DMS153 (cell line): ENCODE results near the gene ANKRD63.

Experiments
- DNase-seq: peaks from one replicate; lab custom pipeline; 2025; lab: John Stamatoyannopoulos, UW

Gene ANKRD63

DNA sequence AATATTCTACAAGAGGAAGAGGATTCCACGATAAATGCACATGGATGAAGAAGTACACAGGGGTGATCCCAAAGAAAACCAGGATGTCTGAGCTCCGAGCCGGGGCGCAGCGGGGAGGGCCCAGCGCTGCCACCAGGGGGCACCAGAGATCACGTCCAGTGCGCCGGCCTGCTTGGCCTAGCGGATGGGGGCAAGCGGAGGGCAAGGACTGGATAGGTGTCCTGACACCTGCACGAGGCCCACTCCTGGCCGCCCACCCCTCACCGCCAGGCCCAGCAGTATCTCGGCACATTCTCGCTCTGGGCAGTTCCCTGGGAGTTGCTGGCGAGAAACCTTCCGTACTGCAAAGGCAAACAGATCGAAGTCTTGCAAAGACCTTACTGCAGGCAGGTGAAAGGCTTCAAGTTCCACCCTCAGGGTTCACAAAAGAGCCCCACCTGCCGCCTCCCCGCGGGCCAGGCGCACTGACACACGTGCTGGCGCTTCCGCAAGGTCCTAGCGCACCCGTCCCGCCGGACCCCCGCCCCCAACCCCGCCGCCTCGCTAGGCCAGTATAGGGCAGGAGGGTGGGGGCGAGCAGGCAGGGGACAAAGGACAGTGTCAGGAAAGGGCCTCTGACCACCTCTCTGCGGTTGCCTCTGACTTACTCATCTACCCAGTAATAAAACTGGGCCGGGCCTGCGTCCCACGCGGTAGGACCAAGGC, 3.3 kb downstream of the ANKRD63 start:
- DNase-seq, result no peak

DNA sequence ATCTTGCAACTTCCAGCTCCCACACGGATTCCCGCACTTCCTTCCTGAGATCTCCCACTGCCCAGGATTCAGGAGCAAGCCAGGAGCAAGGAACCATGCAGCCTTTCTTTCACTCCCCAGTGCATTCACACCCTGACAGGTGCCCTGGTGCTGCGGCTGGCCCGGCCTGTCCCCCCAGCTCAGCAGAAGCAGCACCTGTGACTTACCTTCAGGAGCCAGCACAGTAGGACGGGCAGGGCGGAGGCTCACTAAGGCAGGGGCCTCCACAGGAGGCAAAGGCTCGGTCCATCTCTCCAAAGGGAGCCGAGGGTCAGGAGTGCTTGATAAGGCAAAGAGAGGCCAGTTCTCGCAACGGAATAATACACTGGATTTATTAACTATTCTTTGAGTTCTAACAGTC, 4.8 kb downstream of the ANKRD63 start:
- no peak for DNase-seq

DNA sequence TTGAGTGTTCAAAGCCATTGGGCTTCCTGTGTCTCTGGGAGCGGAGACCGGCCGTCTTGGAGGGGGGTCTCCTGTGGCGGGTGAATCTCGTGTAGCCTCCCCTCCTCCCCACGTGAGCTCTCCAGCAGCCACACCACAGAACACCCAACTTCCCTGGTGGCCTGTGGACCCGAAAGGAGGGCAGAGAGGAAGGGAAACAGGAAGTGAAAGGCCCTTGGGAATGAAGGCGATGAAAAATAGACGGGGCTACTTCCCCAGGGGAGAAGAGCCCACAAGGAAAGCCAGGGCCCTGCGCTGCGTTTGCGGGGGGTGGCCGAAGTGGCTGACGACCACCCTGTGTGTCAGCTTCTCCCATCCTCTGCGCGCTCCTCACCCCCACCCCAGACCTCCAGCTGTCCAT, 5.4 kb downstream of the ANKRD63 start:
- DNase-seq, result no peak

DNA sequence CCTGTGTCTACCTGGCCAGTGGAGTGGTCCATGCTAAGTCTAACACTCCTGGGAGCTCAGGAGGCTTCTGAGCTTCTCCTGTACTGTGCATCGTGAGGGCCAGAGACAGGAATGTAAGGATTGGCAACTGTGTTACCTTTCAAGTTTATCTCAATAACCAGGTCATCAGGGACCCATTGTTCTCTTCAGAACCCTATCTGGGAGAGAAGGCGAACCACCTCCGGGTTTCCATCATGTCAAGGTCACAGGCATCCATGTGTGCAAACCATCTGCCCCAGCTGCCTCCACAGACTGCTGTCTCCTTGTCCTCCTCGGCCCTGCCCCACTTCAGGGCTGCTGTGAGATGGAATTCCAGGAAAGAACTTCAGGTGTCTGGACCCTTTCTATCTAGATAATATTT, 5.9 kb downstream of the ANKRD63 start:
- DNase-seq, result no peak

DNA sequence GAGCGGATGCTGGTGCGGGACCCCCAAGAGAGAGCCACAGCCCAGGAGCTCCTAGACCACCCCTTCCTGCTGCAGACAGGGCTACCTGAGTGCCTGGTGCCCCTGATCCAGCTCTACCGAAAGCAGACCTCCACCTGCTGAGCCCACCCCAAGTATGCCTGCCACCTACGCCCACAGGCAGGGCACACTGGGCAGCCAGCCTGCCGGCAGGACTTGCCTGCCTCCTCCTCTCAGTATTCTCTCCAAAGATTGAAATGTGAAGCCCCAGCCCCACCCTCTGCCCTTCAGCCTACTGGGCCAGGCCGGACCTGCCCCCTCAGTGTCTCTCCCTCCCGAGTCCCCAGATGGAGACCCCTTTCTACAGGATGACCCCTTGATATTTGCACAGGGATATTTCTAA, 6.9 kb downstream of the ANKRD63 start:
- DNase-seq, result no peak

- DNase-seq, result no peak
Measured at GRCh38 chr15:40275523-40275922, 7.3 kb downstream of the ANKRD63 start.

DNA sequence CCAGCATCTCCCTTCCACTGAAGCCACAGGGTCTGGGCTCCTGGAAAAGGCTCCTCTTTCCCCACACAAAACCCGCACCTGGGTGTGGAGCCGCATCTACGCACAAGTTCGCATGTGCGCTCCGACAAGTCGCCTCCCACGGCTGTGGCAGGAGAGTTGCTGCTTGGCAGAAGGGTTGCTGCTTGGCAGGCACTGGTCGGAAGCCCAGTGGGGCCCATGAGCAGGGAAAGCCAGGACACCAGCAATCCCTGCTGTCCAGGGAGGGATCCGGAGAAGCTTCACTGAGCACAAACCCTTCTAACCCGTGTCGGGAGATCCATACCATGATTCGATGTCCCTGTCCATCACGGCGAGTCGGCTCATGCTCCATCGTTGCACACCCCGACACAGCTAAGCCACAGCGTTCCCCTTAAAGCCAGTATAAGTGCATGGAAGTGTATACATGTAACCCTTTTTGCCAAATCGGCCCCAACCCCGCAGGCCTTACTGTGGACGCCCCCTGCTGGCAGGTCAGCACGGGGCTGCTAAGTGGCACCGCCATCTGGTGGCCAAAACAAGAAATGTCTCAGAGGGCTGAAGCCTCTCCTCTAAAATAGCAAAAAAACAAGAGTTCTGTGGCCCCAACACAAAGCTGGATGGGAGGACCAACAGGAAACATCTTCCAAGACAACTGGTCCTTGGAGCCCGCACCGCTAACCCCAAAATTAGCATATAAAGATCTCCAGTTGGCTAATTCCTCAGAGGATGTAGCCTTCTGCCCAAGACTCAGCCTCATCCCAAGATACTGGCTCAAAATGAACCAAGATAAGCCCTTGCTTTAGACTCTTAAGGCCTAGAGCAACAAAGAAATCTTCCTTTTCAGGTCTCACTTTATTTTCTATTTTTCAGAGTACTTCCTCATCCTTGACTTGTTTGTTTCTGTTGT, 8.3 kb downstream of the ANKRD63 start:
- no peak for DNase-seq

GRCh38 chr15:40273428-40273827, 9.4 kb downstream of the ANKRD63 start:
- no peak for DNase-seq

GRCh38 chr15:40272485-40273056, 10.3 kb downstream of the ANKRD63 start:
- DNase-seq, result no peak

DNA sequence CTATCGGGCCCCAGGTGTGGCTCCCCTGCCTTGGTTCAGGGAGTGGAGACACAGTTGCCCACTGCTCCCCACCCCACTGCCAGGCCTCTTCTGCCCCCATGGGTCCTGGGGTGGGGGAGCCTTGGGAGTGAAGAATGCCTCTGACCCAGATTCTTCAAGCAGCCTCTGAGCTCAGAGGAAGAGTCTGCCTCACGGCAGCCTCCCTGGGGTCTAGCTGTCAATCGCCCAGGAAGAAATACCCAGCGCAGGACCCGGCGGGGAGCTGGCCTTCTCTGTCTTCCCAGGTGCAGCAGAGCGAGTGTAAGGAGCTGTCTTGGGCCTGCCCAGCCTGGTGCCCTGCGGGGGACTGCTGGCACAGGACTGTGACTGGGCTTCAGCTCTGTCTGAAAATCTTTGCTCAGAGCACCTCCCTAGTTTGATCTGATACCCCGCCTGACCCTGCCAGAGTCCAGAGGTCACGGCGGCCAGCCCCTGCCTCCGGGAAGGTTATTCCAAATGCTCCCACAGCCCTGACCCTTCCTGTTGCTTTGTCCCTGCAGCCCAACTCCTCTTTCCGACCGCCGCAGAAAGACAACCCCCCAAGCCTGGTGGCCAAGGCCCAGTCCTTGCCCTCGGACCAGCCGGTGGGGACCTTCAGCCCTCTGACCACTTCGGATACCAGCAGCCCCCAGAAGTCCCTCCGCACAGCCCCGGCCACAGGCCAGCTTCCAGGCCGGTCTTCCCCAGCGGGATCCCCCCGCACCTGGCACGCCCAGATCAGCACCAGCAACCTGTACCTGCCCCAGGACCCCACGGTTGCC, 11.0 kb downstream of the ANKRD63 start:
- no peak for DNase-seq

DNA sequence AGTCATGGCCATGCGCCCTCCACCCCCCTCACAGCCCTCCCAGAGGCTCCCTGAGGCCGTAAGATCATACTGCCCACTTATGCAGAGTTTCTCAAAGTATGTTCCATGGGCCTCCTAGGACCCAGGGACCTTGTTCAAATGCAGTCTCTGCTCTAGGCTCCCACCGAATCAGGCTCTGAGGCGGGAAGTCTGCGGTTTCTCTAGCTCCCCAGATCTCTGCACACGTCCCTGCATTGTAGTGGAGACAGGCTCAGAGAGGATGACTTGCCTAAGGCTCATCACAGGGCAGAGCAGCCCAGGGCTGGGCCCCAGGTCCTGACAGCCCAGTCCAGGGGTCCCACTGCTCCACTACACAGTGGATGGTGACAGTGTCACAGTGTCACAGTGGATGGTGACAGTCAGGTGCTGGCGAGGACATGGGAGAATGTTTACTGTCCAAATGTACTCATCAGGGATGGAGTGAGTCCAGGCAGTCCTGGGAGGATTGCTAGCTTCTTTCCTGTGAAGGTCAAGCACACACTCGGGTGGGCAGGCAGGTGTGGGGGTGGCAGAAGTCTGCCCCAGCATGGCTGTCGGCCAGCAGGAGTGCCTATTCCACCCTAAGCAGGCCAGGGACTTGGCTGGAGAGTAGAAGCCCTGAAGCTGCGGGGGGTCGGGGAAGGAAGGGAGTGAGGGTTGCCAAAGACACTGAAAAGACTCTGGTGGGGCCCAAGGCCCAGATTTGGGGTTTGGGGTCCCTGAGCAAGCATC, 12.4 kb downstream of the ANKRD63 start:
- DNase-seq, result no peak

GRCh38 chr15:40269604-40270003, 13.3 kb downstream of the ANKRD63 start:
- DNase-seq, result no peak

DNA sequence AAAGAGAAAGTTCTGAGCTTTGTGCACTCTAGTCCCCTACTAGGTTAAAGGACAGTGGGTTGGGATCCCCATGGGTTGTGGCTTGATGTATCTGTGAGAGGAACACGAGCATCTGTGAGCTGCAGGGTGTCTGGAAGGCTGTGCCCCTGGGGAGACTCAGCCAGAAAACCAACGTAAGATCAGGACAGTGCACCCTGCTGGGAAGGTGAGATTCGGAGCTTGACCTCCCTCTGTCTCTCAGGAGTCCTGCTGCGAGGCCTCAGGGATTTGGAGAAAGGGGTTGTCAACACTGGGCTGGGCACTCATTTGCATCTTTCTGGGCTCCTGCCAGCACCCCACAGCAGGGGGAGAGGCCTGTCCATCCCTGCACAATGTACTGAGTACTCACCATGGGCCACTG, 15.2 kb downstream of the ANKRD63 start:
- no peak for DNase-seq

- DNase-seq, result no peak
Measured at GRCh38 chr15:40266828-40267304, 16.0 kb downstream of the ANKRD63 start.

GRCh38 chr15:40265875-40266274, 17.0 kb downstream of the ANKRD63 start:
- DNase-seq, result no peak

DNA sequence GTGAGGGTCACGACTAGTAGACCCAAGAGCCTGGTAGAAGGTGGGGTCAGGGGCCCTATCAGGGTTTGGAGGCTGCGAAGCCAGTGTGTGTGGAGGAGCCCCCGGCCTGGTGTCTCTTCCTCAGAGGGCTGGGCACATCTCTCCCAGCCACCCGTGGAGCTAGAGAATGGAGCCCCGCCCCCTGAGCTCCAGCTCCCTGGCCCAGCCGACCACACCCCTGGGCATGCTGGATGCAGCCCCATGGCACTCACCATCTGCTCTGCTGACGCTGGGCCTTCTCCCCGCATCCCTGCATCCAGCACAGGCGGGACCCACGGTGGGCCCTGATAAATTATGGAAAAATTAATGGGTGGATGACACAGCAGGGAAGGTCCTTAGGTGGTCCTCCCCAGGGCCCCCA, 17.5 kb downstream of the ANKRD63 start:
- DNase-seq, result no peak

- DNase-seq, result no peak
Measured at GRCh38 chr15:40264321-40265153, 18.3 kb downstream of the ANKRD63 start.

GRCh38 chr15:40263024-40263754, 19.7 kb downstream of the ANKRD63 start:
- no peak for DNase-seq

- DNase-seq, result no peak
Measured at GRCh38 chr15:40259021-40259420, 23.8 kb downstream of the ANKRD63 start.

DNA sequence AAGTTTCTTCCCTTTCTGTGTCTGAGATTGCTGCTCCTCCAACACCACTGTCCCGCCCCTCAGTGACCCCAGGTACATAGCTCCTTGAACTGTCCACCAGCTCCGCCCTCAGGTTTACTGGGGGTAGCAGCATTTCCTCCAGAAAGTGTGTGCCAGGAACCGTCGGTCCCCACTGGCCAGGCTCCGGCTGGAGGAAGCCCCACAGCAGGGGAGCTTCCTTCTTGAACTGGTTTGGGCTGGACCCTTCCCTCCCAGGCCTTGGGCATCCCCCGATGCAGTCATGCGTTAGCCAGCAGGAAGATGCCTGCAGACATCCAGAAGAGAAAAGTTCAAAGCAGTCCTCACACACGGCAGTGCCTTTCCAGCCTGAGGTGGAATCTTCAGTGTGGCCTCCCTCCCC, 24.3 kb downstream of the ANKRD63 start:
- DNase-seq, result no peak
